Stimulated activated CD4-positive, alpha-beta T cell treated with anti-CD3 and anti-CD28 coated beads, Interleukin-15, amount 100 ng/mL, for 24 hours (primary cell): ENCODE data around the gene HIC1.

Experiments
- DNase-seq: peaks from one replicate; pipeline ENCODE4 v3.0.0-alpha.2; 2020

Gene HIC1

GRCh38 chr17:2025220-2025621, 29.7 kb upstream of the HIC1 start, which contains the start of gene RTN4RL1:
TSS of gene RTN4RL1 (minus strand) at chr17:2025334. CDS start at chr17:2024865, 469 bp downstream.
- peak; percentile 79 for DNase-seq

GRCh38 chr17:2025622-2026309, 29.1 kb upstream of the HIC1 start:
- DNase-seq: peak; percentile 55

- no peak for DNase-seq
Measured at GRCh38 chr17:2027528-2028233, 27.2 kb upstream of the HIC1 start.

GRCh38 chr17:2028234-2028614, 26.7 kb upstream of the HIC1 start:
- no peak for DNase-seq

- DNase-seq: no peak
Measured at GRCh38 chr17:2028737-2029136, 26.2 kb upstream of the HIC1 start.

- peak; percentile 92 for DNase-seq
Measured at GRCh38 chr17:2029911-2030778, 24.8 kb upstream of the HIC1 start, which contains the start of gene DPH1. TSS of gene DPH1 (plus strand) at chr17:2030153. CDS start at chr17:2030170, 17 bp downstream.

- peak; percentile 73 for DNase-seq
Measured at GRCh38 chr17:2030779-2031163, 24.1 kb upstream of the HIC1 start.

- DNase-seq: no peak
Measured at GRCh38 chr17:2033153-2033552, 21.8 kb upstream of the HIC1 start.

GRCh38 chr17:2034157-2034556, 20.7 kb upstream of the HIC1 start:
- DNase-seq: no peak

GRCh38 chr17:2034806-2035540, 19.9 kb upstream of the HIC1 start:
- DNase-seq: no peak

- no peak for DNase-seq
Measured at GRCh38 chr17:2035541-2036488, 19.1 kb upstream of the HIC1 start.

GRCh38 chr17:2037155-2037554, 17.7 kb upstream of the HIC1 start:
- no peak for DNase-seq

- no peak for DNase-seq
Measured at GRCh38 chr17:2040219-2040827, 14.6 kb upstream of the HIC1 start.

GRCh38 chr17:2040942-2041560, 13.9 kb upstream of the HIC1 start:
- no peak for DNase-seq

- DNase-seq: peak; percentile 98
Measured at GRCh38 chr17:2041561-2042389, 13.1 kb upstream of the HIC1 start, which contains the start of gene OVCA2. TSS of gene OVCA2 (plus strand) at chr17:2042022. CDS start at chr17:2042048, 26 bp downstream.

GRCh38 chr17:2042390-2042847, 12.5 kb upstream of the HIC1 start:
- DNase-seq: peak; percentile 29

GRCh38 chr17:2042933-2043332, 12.0 kb upstream of the HIC1 start:
- DNase-seq: no peak

GRCh38 chr17:2043785-2044184, 11.1 kb upstream of the HIC1 start:
- DNase-seq: no peak

- DNase-seq: no peak
Measured at GRCh38 chr17:2044263-2044894, 10.5 kb upstream of the HIC1 start.
